ENCODE results near the gene MAGED4. TPM values are rescaled to one million over a fixed set of nuclear protein-coding genes. Genes with fewer than 3 reads are reported as not detected.
"Not testable (repeated sequence)": the region's sequence is repeated elsewhere in the genome, so short reads cannot be mapped to it uniquely, and the experiment has no call there.

MAGED4 gene
- total RNA-seq, 1 experiment from 2014 or later, result 0.74 TPM

- BruUV-seq (replicated peaks), result no TSS peak
- POLR2A ChIA-PET, result no interaction called here
- in situ Hi-C loops (cut with HindIII; ENCODE audit: low pct_unique_long_range_greater_than_20kb, low sequenced_read_pairs), result no loop called here
Observed at GRCh38 chrX:52166840-52167239, 17.8 kb upstream of the MAGED4 start.

GRCh38 chrX:52171055-52171454 is 13.6 kb upstream of the MAGED4 start:
- in situ Hi-C loops (cut with HindIII; ENCODE audit: low pct_unique_long_range_greater_than_20kb, low sequenced_read_pairs); H3K4me3 ChIP-seq (ENCODE audit: low read depth in 2 of 2, low read length in 2 of 2); ATAC-seq; intact Hi-C loops (cut with micrococcal nuclease; ENCODE audit: unreplicated experiment); H3K9me3 ChIP-seq (ENCODE audit: control insufficient read depth, insufficient read depth, low read depth, low read length); H3K27me3 ChIP-seq (ENCODE audit: control insufficient read depth, insufficient read depth, low read length); BruUV-seq (replicated peaks); H3K27ac ChIP-seq (ENCODE audit: low read length); CTCF ChIA-PET; H3K4me1 ChIP-seq (ENCODE audit: control insufficient read depth, insufficient read depth, low read length); POLR2A ChIA-PET; H3K36me3 ChIP-seq (ENCODE audit: control insufficient read depth, insufficient read depth, low read length); DNase-seq (ENCODE audit: low read depth, low spot score): not testable (repeated sequence)

More at GRCh38 chrX:52166840-52167239, 17.8 kb upstream of the MAGED4 start:
- no peak for TF ChIP-seq SIN3A (IDR thresholded peaks at IDR 0.05; ENCODE audit: borderline replicate concordance, insufficient read depth, low read depth, low read length)
- no peak for TF ChIP-seq CTCF (IDR thresholded peaks at IDR 0.05)
- TF ChIP-seq POLR2AphosphoS5 (IDR thresholded peaks at IDR 0.05; ENCODE audit: low read depth, low read length), result no peak
- no peak for TF ChIP-seq REST (IDR thresholded peaks at IDR 0.05; ENCODE audit: insufficient read depth in 1 of 2, low read depth in 2 of 2, low read length in 1 of 2)
- TF ChIP-seq TCF7L2 (IDR thresholded peaks at IDR 0.05; ENCODE audit: low read depth, low read length), result no peak
- CTCF ChIA-PET, result no interaction called here
- Histone ChIP-seq H3K27me3 (ENCODE audit: control insufficient read depth, insufficient read depth, low read length) (no peaks in the 10 kb centered on the region), H3K27ac (ENCODE audit: low read length) (no peak overlapping the region), H3K4me1 (ENCODE audit: control insufficient read depth, insufficient read depth, low read length) (no peaks in the 10 kb centered on the region), H3K36me3 (ENCODE audit: control insufficient read depth, insufficient read depth, low read length) (no peaks in the 10 kb centered on the region), H3K4me3 (ENCODE audit: low read depth in 2 of 2, low read length in 2 of 2) (no peak overlapping the region), H3K9me3 (ENCODE audit: control insufficient read depth, insufficient read depth, low read depth, low read length) (no peaks in the 10 kb centered on the region)
- ATAC-seq, result no peak
- DNase-seq (ENCODE audit: low read depth, low spot score), result no peak
- intact Hi-C loops (cut with micrococcal nuclease; ENCODE audit: unreplicated experiment), result no loop called here

- H3K9me3 ChIP-seq (ENCODE audit: control insufficient read depth, insufficient read depth, low read depth, low read length), result not testable (repeated sequence)
- peak; percentile 59; the same call in 1 of the 2 replicates for ATAC-seq
Observed at GRCh38 chrX:52185078-52185453, 378 bp downstream of the MAGED4 start.

GRCh38 chrX:52211405-52211804 is 26.7 kb downstream of the MAGED4 start:
- DNase-seq (ENCODE audit: low read depth, low spot score); ATAC-seq; H3K27ac ChIP-seq (ENCODE audit: low read length); H3K36me3 ChIP-seq (ENCODE audit: control insufficient read depth, insufficient read depth, low read length); CTCF ChIA-PET; POLR2A ChIA-PET; H3K4me3 ChIP-seq (ENCODE audit: low read depth in 2 of 2, low read length in 2 of 2); in situ Hi-C loops (cut with HindIII; ENCODE audit: low pct_unique_long_range_greater_than_20kb, low sequenced_read_pairs); H3K9me3 ChIP-seq (ENCODE audit: control insufficient read depth, insufficient read depth, low read depth, low read length); BruUV-seq (replicated peaks); H3K4me1 ChIP-seq (ENCODE audit: control insufficient read depth, insufficient read depth, low read length); H3K27me3 ChIP-seq (ENCODE audit: control insufficient read depth, insufficient read depth, low read length); intact Hi-C loops (cut with micrococcal nuclease; ENCODE audit: unreplicated experiment): not testable (repeated sequence)

More at GRCh38 chrX:52185078-52185453, 378 bp downstream of the MAGED4 start:
- intact Hi-C loops (cut with micrococcal nuclease; ENCODE audit: unreplicated experiment); H3K4me3 ChIP-seq (ENCODE audit: low read depth in 2 of 2, low read length in 2 of 2); POLR2A ChIA-PET; DNase-seq (ENCODE audit: low read depth, low spot score); H3K27me3 ChIP-seq (ENCODE audit: control insufficient read depth, insufficient read depth, low read length); H3K27ac ChIP-seq (ENCODE audit: low read length); CTCF ChIA-PET; H3K4me1 ChIP-seq (ENCODE audit: control insufficient read depth, insufficient read depth, low read length); in situ Hi-C loops (cut with HindIII; ENCODE audit: low pct_unique_long_range_greater_than_20kb, low sequenced_read_pairs); BruUV-seq (replicated peaks); H3K36me3 ChIP-seq (ENCODE audit: control insufficient read depth, insufficient read depth, low read length): not testable (repeated sequence)

Data from Panc1 (cell line).